Neural cell (in vitro differentiated cells): Measurements from ENCODE around the gene CWF19L2. TPM values are rescaled to one million over a fixed set of nuclear protein-coding genes. Genes with fewer than 3 reads are reported as not detected.

Source experiments
- H2AFZ ChIP-seq: fragments of 200-600, 300-800 bp; sonication (generic), shearing (Covaris generic); 2 replicates; pipeline ENCODE4 v1.6.0; 2014; ENCODE audit warnings: low read depth, mild to moderate bottlenecking, antibody characterized with exemption, low read length, moderate library complexity
- H3F3A ChIP-seq: fragments of 200-600 bp; shearing (Covaris generic); 2 replicates; pipeline ENCODE4 v1.6.1; 2016; ENCODE audit warnings: mild to moderate bottlenecking, moderate library complexity, mixed read lengths, antibody characterized with exemption, low read length; ENCODE audit not compliant: insufficient read depth, poor library complexity, severe bottlenecking
- H3K27ac ChIP-seq: fragments of 200-600, 300-800 bp; sonication (generic), shearing (Covaris generic); 2 replicates; pipeline ENCODE4 v1.5.1; 2014; ENCODE audit warnings: mild to moderate bottlenecking, low read length, moderate library complexity
- H3K27me3 ChIP-seq: fragments of 300-800, 200-600 bp; sonication (generic), shearing (Covaris generic); 2 replicates; pipeline ENCODE4 v1.6.0; 2014; ENCODE audit warnings: mild to moderate bottlenecking, low read depth, low read length, moderate library complexity; ENCODE audit not compliant: insufficient read depth
- H3K36me3 ChIP-seq: fragments of 300-800, 200-600 bp; sonication (generic), shearing (Covaris generic); 2 replicates; pipeline ENCODE4 v1.5.1; 2014; ENCODE audit warnings: mild to moderate bottlenecking, antibody characterized with exemption, low read length, moderate library complexity; ENCODE audit not compliant: insufficient read depth
- H3K4me2 ChIP-seq: fragments of 300-800, 200-600 bp; sonication (generic), shearing (Covaris generic); 2 replicates; pipeline ENCODE4 v1.6.0; 2014; ENCODE audit warnings: mild to moderate bottlenecking, low read length
- H3K4me3 ChIP-seq: fragments of 300-800, 200-600 bp; sonication (generic), shearing (Covaris generic); 2 replicates; pipeline ENCODE4 v1.5.1; 2014; ENCODE audit warnings: mild to moderate bottlenecking, low read length, moderate library complexity
- H3K79me2 ChIP-seq: fragments of 200-600 bp; shearing (Covaris generic); replicated peaks from 2 replicates; pipeline ENCODE4 v1.6.0; 2014; ENCODE audit warnings: mild to moderate bottlenecking, low read length, moderate library complexity; ENCODE audit not compliant: insufficient read depth
- H3K9ac ChIP-seq: fragments of 300-800, 200-600 bp; sonication (generic), shearing (Covaris generic); 2 replicates; pipeline ENCODE4 v1.6.1; 2016; ENCODE audit warnings: mild to moderate bottlenecking, low read length, mixed read lengths
- H3K9me2 ChIP-seq: fragments of 200-600 bp; shearing (Covaris generic); 2 replicates; pipeline ENCODE4 v1.6.1; 2016; ENCODE audit warnings: mild to moderate bottlenecking, low read length, mixed read lengths; ENCODE audit not compliant: insufficient read depth
- H3K9me3 ChIP-seq: fragments of 200-600, 300-800 bp; sonication (generic), shearing (Covaris generic); 2 replicates; pipeline ENCODE4 v1.6.1; 2016; ENCODE audit warnings: mild to moderate bottlenecking, mixed run types, low read length, moderate library complexity, mixed read lengths
- H4K20me1 ChIP-seq: fragments of 200-600 bp; shearing (Covaris generic); 2 replicates; pipeline ENCODE4 v1.6.1; 2016; ENCODE audit warnings: mild to moderate bottlenecking, mixed run types; ENCODE audit not compliant: insufficient read depth
- CTCF ChIP-seq: fragments of 450-650 bp; IDR thresholded peaks from 2 replicates; pipeline ENCODE4 v1.5.1; 2014; ENCODE audit warnings: antibody characterized with exemption, mild to moderate bottlenecking, moderate library complexity; ENCODE audit not compliant: poor library complexity, severe bottlenecking
- EP300 ChIP-seq: fragments of 450-650 bp; conservative IDR thresholded peaks from 2 replicates; pipeline ENCODE4 v1.6.1; 2014; ENCODE audit warnings: antibody characterized with exemption, mild to moderate bottlenecking, moderate library complexity; ENCODE audit not compliant: poor library complexity, severe bottlenecking
- EZH2 ChIP-seq: fragments of 200-600, 300-800 bp; shearing (Covaris generic), sonication (generic); IDR thresholded peaks from 2 replicates; pipeline ENCODE4 v1.6.1; 2014; ENCODE audit warnings: antibody characterized with exemption, low read length, borderline replicate concordance, mild to moderate bottlenecking; ENCODE audit not compliant: insufficient read depth, poor library complexity, severe bottlenecking
- MXI1 ChIP-seq: fragments of 450-650 bp; conservative IDR thresholded peaks from 2 replicates; pipeline ENCODE4 v1.6.1; 2014; ENCODE audit warnings: antibody characterized with exemption, mild to moderate bottlenecking; ENCODE audit not compliant: poor library complexity, severe bottlenecking
- POLR2AphosphoS5 ChIP-seq: IDR thresholded peaks from 2 replicates; pipeline ENCODE4 v1.6.1; 2012
- RAD21 ChIP-seq: fragments of 450-650 bp; conservative IDR thresholded peaks from 2 replicates; pipeline ENCODE4 v1.6.1; 2014; ENCODE audit warnings: antibody characterized with exemption, mild to moderate bottlenecking, moderate library complexity
- SMC3 ChIP-seq: fragments of 450-650 bp; conservative IDR thresholded peaks from 2 replicates; pipeline ENCODE4 v1.6.1; 2014; ENCODE audit warnings: antibody characterized with exemption, mild to moderate bottlenecking, moderate library complexity; ENCODE audit not compliant: poor library complexity
- TAF1 ChIP-seq: IDR thresholded peaks from 2 replicates; pipeline ENCODE4 v1.6.1; 2012; ENCODE audit warnings: low read depth
- polyA plus RNA-seq: library from polyadenylated mRNA; depleted of rRNA; stranded (reverse); fragments of >200 nt; gene quantifications from 2 replicates; pipeline ENCODE4 v1.2.3, GENCODE V29; 2014
- TF ChIP-seq, protein P1 (sequence below): IDR thresholded peaks from 2 replicates; pipeline ENCODE4 v1.6.1; 2012; ENCODE audit warnings: borderline replicate concordance

The CWF19L2 gene
- polyA plus RNA-seq, 1 donor from 2014 or later: 4.9 TPM

DNA sequence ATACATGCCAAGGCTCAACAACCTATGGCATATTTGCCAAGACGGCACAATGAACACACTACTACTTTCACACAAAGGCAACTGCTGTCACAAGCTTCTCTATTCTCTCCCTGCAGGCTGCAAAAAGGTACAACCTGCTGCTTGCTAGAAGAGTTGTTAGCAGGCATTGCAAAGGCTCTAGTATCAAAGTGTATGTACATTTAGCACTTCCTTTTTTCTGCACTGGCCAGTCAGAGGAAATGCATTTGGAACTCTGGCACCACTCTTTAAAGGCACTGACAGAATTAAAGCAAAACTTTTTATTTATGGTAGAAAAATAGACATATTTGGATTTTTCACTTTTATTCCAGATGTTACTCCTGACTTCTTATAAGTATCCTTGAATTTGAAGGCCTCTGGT is 125.9 kb downstream of the CWF19L2 start:
- Histone ChIP-seq H3K4me3 (no peak overlapping the region), H3K27me3 (no peaks in the 10 kb centered on the region), H3K9me2 (no peaks in the 10 kb centered on the region), H3K79me2 (no peaks in the 10 kb centered on the region), H2AFZ (no peak overlapping the region), H3K27ac (no peak overlapping the region), H3K9ac (no peak overlapping the region), H3F3A (no peaks in the 10 kb centered on the region), H4K20me1 (no peaks in the 10 kb centered on the region), H3K4me2 (no peak overlapping the region), H3K9me3 (no peaks in the 10 kb centered on the region), H3K36me3 (no peaks in the 10 kb centered on the region)
- TF ChIP-seq RAD21: no peak
- TF ChIP-seq EZH2: no peak

- Histone ChIP-seq H3K27ac (no peak overlapping the region), H3K36me3 (no peaks in the 10 kb centered on the region), H2AFZ (no peak overlapping the region), H3K79me2 (no peaks in the 10 kb centered on the region), H3K9me3 (no peaks in the 10 kb centered on the region), H3K4me2 (no peak overlapping the region), H3K9ac (no peak overlapping the region), H4K20me1 (no peaks in the 10 kb centered on the region), H3K4me3 (no peak overlapping the region), H3F3A (no peaks in the 10 kb centered on the region), H3K9me2 (no peaks in the 10 kb centered on the region), H3K27me3 (no peaks in the 10 kb centered on the region)
- TF ChIP-seq EP300 (no peak), MXI1 (no peak), SMC3 (no peak)
Observed at GRCh38 chr11:107329164-107329563, 128.5 kb downstream of the CWF19L2 start.

DNA sequence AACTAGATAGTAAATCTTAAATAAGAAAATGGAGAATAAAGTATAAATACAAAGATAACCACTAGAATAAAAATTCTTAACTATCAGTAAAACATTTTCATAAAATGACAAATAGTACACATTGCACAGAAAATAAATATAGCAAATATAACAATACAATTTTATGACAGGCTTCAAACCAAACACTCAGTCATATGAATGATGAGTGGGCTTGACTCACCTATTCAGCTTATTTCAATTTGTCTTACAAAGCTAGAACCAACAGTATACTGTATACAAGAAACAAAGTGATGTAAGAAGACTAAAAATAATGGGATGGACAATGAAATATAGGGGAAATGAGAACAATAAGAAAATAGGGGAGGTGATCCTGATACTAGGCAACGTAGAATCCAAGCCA is 141.2 kb downstream of the CWF19L2 start:
- no peaks in the 10 kb centered on the region for H3F3A ChIP-seq
- no peaks in the 10 kb centered on the region for H3K36me3 ChIP-seq
- no peaks in the 10 kb centered on the region for H3K79me2 ChIP-seq
- no peak for TF ChIP-seq EP300
- TF ChIP-seq TAF1: no peak
- no peak for TF ChIP-seq EZH2
- no peak for TF ChIP-seq POLR2AphosphoS5
- no peak for TF ChIP-seq CTCF
- no peak for TF ChIP-seq MXI1
- TF ChIP-seq, protein P1, sequence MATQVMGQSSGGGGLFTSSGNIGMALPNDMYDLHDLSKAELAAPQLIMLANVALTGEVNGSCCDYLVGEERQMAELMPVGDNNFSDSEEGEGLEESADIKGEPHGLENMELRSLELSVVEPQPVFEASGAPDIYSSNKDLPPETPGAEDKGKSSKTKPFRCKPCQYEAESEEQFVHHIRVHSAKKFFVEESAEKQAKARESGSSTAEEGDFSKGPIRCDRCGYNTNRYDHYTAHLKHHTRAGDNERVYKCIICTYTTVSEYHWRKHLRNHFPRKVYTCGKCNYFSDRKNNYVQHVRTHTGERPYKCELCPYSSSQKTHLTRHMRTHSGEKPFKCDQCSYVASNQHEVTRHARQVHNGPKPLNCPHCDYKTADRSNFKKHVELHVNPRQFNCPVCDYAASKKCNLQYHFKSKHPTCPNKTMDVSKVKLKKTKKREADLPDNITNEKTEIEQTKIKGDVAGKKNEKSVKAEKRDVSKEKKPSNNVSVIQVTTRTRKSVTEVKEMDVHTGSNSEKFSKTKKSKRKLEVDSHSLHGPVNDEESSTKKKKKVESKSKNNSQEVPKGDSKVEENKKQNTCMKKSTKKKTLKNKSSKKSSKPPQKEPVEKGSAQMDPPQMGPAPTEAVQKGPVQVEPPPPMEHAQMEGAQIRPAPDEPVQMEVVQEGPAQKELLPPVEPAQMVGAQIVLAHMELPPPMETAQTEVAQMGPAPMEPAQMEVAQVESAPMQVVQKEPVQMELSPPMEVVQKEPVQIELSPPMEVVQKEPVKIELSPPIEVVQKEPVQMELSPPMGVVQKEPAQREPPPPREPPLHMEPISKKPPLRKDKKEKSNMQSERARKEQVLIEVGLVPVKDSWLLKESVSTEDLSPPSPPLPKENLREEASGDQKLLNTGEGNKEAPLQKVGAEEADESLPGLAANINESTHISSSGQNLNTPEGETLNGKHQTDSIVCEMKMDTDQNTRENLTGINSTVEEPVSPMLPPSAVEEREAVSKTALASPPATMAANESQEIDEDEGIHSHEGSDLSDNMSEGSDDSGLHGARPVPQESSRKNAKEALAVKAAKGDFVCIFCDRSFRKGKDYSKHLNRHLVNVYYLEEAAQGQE: no peak
- TF ChIP-seq RAD21: no peak
- no peak for TF ChIP-seq SMC3
- H3K9ac ChIP-seq: no peak overlapping the region
- no peaks in the 10 kb centered on the region for H3K9me3 ChIP-seq
- no peak overlapping the region for H2AFZ ChIP-seq
- H4K20me1 ChIP-seq: no peaks in the 10 kb centered on the region
- no peaks in the 10 kb centered on the region for H3K9me2 ChIP-seq
- no peak overlapping the region for H3K4me2 ChIP-seq
- H3K4me3 ChIP-seq: no peak overlapping the region
- H3K27ac ChIP-seq: no peak overlapping the region
- no peaks in the 10 kb centered on the region for H3K27me3 ChIP-seq
